Right lobe of liver (tissue), 6 donors: ENCODE data around the gene KCNE3. TPM values are rescaled to one million over a fixed set of nuclear protein-coding genes. Genes with fewer than 3 reads are reported as not detected.

ENCODE experiments used
- ATAC-seq, 4 donors: fragments of 200-7000 bp; cut with Tn5 transposase; one replicate each; pipeline ENCODE4 v1.9.1; 2020; ENCODE audit warnings: mild to moderate bottlenecking in 4 of 4, moderate library complexity in 4 of 4
- DNase-seq, 3 donors: peaks; one replicate each; pipeline ENCODE4 v3.0.0-alpha.2; 2020
- H3K27ac ChIP-seq, 3 donors: fragments of 200-600 bp; one replicate each; pipeline ENCODE4 v1.8.0; 2022
- H3K27me3 ChIP-seq, 2 donors: fragments of 200-600 bp; one replicate each; pipeline ENCODE4 v1.8.0; 2022
- H3K36me3 ChIP-seq, 4 donors: fragments of 200-600 bp; sonication (generic) in 1 of 4; one replicate each; pipeline versions ENCODE4 v1.5.1 to v1.8.0; 2017 to 2022; ENCODE audit warnings: control low read depth in 1 of 4
- H3K4me1 ChIP-seq, 4 donors: fragments of 200-600 bp; sonication (generic) in 1 of 4; one replicate each; pipeline versions ENCODE4 v1.5.1 to v1.8.0; 2017 to 2022; ENCODE audit warnings: control low read depth in 1 of 4
- H3K4me3 ChIP-seq, 3 donors: fragments of 200-600 bp; one replicate each; pipeline ENCODE4 v1.8.0; 2022
- H3K9me3 ChIP-seq, 4 donors: fragments of 200-600 bp; sonication (generic) in 1 of 4; one replicate each; pipeline versions ENCODE4 v1.5.1 to v1.8.0; 2017 to 2022; ENCODE audit warnings: control low read depth in 1 of 4
- CTCF ChIP-seq, 4 donors: fragments of 200-600 bp in 3 of 4; fragments of 450-650 bp in 1 of 4; IDR thresholded peaks; one replicate each; pipeline versions ENCODE4 v1.5.1 to v1.8.0; 2016 to 2022; ENCODE audit warnings: antibody characterized with exemption in 4 of 4, mild to moderate bottlenecking in 2 of 4
- POLR2A ChIP-seq: fragments of 450-650 bp; IDR thresholded peaks from one replicate; pipeline ENCODE4 v1.6.1; 2017; ENCODE audit warnings: antibody characterized with exemption, mild to moderate bottlenecking
- WGBS: methylation state at CpG from one replicate; pipeline ENCODE4 v1.1.6; 2018; ENCODE audit warnings: low coverage, low lambda C conversion rate; ENCODE audit not compliant: insufficient coverage; ENCODE audit errors: missing lambda C conversion rate; 5-methylcytosine and 5-hydroxymethylcytosine counted together
- intact Hi-C, 2 donors: fragments of 100-400 bp; cut with DNase I; formaldehyde crosslinking; loops; one replicate each; pipeline versions ENCODE4 v1.11.2 to v1.14.1; 2022
- small RNA-seq, 2 experiments: library from RNA; depleted of rRNA; stranded (forward); fragments of <200 nt; gene quantifications; one replicate each; pipeline ENCODE3, GENCODE V24; 2016
- total RNA-seq, 6 experiments: library from RNA; depleted of rRNA in 2 of 6; stranded (reverse); fragments of >200 nt in 2 of 6; fragmentation: NEBNext Ultra II Directional in 3 of 6; extraction: Animal tissue kit (Norgen Biotek cat#: 25700) in 3 of 6; gene quantifications; one replicate each; pipeline versions ENCODE4 v1.1.0 to v1.2.4, GENCODE V29; 2016 to 2023
- donor health status: DM: no; HTN: yes; CAD: no.
- donor health status: DM: no; HTN: no; CAD: no.
- donor health status: DM: no; HTN: no; CAD: no.
- donor health status: DM: no; HTN: yes; CAD: no.
- donor health status: DM: no; HTN: yes; CAD: no.

Gene KCNE3
- total RNA-seq, 6 experiments from 2014 or later = 1.3 to 7.6 (median 4.8) TPM

- no peak overlapping the region for H3K27ac ChIP-seq
- ATAC-seq (no peak), DNase-seq (no peak)
- TF ChIP-seq CTCF (IDR thresholded peaks at IDR 0.05) (no peak), POLR2A (no peak)
- no peak overlapping the region for H3K4me3 ChIP-seq
- no peaks in the 10 kb centered on the region for H3K9me3 ChIP-seq
- no peaks in the 10 kb centered on the region for H3K27me3 ChIP-seq
- 67% methylated on average over 2 of the region's 2 CpGs for WGBS
- H3K36me3 ChIP-seq = no peaks in the 10 kb centered on the region
- no peaks in the 10 kb centered on the region for H3K4me1 ChIP-seq
- intact Hi-C loops = no loop called here
These were observed 55.0 kb downstream of the KCNE3 start for GRCh38 chr11:74412321-74412720.

DNA sequence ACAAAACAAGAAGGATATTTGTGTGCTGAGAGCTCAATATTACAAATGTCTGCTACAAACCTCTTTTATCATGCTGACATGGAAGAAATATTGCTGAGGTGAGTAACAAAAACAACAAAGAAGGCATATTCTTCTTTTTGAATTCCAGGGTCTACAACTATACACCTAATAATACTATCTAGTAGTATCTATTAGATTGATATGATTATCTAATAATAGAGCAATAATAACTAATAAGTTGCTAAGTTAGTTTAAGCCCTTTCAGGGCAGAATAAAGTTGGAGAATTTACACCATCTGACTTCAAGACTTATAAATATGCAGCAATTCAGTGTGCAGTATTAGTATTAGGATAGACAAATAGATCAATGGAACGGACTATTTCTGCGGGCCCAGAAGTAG is 57.7 kb downstream of the KCNE3 start:
- intact Hi-C loops = no loop called here
- DNase-seq (no peak), ATAC-seq (no peak)
- 94% methylated on average over 2 of the region's 2 CpGs for WGBS
- Histone ChIP-seq H3K4me1 (no peaks in the 10 kb centered on the region), H3K27ac (no peak overlapping the region), H3K36me3 (no peaks in the 10 kb centered on the region), H3K9me3 (no peaks in the 10 kb centered on the region), H3K27me3 (no peaks in the 10 kb centered on the region), H3K4me3 (no peak overlapping the region)
- TF ChIP-seq POLR2A = no peak
- no peak for TF ChIP-seq CTCF (IDR thresholded peaks at IDR 0.05)

Small RNAs within 50 kb of the gene (small RNA-seq; reads per million reads assigned to genes)
- 0 reads per million in 2 experiments for gene CYCSP27

Other genes starting within 250 kb of the KCNE3 start
- 1 to 10 TPM in 2 of 6 experiments, under 1 TPM in 3, not detected in 1; 0.12 to 2.1 (median 0.78) TPM for gene P4HA3, start 155.9 kb downstream of the KCNE3 start, total RNA-seq
- 1 to 10 TPM in 4 of 6 experiments, under 1 TPM in 2; 0.92 to 2.0 (median 1.2) TPM for gene PGM2L1, start 69.1 kb downstream of the KCNE3 start, total RNA-seq
- 1 to 10 TPM in 5 of 6 experiments, under 1 TPM in 1; 0.89 to 2.9 (median 2.1) TPM for gene LIPT2, start 26.2 kb upstream of the KCNE3 start, total RNA-seq
- 1 to 10 TPM; 2.9 to 5.7 (median 5.1) TPM for gene POLD3, start 125.0 kb upstream of the KCNE3 start, total RNA-seq